Measurements from ENCODE around the gene P2RX5.

P2RX5 gene

DNA sequence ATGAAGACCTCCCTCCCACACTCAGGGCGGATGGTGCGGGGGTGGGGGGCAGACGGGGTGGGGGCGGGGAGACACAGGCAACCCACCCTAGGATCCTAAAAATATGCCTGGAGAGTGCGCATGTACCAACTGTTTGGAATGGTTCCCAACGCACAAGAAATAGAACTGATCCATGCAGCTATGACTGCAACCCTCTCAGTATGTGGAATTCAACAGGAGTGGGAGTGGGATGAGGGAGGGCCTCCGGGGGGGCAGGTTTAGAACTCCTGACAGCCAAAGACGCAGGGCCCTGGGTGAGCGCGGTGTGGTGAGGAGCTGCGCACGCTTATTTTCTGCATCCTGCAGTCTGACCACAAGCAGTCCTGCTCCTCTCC lies 1.1 kb upstream of the P2RX5 start:
- no peak overlapping the region for H3K4me3 ChIP-seq (ENCODE audit: low read depth, low read length)
- no peak for DNase-seq (ENCODE audit: low read depth)
- TF ChIP-seq, protein P1, sequence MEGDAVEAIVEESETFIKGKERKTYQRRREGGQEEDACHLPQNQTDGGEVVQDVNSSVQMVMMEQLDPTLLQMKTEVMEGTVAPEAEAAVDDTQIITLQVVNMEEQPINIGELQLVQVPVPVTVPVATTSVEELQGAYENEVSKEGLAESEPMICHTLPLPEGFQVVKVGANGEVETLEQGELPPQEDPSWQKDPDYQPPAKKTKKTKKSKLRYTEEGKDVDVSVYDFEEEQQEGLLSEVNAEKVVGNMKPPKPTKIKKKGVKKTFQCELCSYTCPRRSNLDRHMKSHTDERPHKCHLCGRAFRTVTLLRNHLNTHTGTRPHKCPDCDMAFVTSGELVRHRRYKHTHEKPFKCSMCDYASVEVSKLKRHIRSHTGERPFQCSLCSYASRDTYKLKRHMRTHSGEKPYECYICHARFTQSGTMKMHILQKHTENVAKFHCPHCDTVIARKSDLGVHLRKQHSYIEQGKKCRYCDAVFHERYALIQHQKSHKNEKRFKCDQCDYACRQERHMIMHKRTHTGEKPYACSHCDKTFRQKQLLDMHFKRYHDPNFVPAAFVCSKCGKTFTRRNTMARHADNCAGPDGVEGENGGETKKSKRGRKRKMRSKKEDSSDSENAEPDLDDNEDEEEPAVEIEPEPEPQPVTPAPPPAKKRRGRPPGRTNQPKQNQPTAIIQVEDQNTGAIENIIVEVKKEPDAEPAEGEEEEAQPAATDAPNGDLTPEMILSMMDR (IDR thresholded peaks at IDR 0.05; ENCODE audit: control insufficient read depth, extremely low read depth, insufficient read depth) = no peak

DNA sequence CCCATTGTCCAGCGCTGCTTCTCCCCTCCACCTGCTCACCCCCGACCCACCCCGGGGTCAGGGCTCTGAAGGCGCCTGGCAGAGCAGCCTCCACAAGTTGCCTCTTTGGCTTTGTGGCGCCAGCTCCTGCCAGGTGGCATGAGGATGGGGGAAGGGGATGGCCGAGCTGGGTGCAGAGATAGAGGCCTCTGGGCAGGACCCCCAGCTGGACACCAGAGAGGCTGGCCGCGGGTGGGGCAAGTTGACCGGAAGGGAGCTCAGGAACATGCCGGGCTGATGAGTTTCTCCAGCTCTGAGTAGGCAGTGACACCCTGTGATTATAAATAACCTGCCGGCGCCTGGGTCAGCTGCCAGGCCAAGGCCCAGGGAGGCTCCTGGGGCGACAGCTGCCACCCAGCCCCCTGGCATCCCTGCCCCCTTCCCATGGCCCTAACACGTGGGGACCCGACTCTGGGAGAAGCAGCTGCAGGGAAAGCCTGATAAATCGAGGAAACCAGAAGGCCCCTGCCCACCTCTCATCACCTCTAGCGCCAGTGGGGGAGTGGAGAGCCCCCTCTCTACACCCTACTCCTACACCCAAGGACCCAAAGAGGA lies 729 bp downstream of the P2RX5 start:
- H3K4me3 ChIP-seq (ENCODE audit: low read depth, low read length) = peak overlapping the region; percentile 50
- TF ChIP-seq, protein P1 (IDR thresholded peaks at IDR 0.05; ENCODE audit: control insufficient read depth, extremely low read depth, insufficient read depth) = no peak
- no peak for DNase-seq (ENCODE audit: low read depth)

DNA sequence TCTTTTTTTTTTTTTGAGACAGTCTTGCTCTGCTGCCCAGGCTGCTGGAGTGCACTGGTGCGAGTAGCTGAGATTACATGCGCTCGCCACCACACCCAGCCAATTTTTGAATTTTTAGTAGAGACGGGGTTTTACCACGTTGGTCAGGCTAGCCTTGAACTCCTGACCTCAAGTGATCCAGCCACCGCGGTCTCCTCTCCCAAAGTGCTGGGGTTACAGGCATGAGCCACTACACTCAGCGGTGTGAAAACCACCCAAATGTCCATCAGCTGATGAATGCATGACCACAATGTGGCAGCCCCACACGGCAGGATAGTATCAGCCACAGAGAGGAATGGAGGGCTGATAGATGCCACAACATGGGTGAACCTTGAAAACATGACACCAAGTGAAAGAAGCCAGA lies 2.1 kb downstream of the P2RX5 start:
- TF ChIP-seq, protein P1 (IDR thresholded peaks at IDR 0.05; ENCODE audit: control insufficient read depth, extremely low read depth, insufficient read depth) = no peak
- no peak for DNase-seq (ENCODE audit: low read depth)
- H3K4me3 ChIP-seq (ENCODE audit: low read depth, low read length) = no peak overlapping the region

DNA sequence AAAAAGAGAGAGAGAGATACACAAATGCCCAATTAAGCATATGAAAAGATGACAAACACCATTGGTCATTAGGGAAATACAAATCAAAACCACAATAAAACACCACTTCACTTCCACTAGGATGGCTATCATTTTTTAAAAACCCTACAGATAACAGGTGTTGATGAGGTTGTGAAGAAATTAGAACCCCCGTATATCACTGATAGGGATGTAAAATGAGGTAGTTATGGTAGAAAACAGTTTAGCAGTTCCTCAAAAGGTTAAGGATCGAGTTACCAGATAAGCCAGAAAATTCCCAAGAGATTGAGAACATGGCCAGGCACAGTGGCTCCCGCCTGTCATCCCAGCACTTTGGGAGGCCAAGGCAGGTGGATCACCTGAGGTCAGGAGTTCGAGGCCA lies 2.8 kb downstream of the P2RX5 start:
- H3K4me3 ChIP-seq (ENCODE audit: low read depth, low read length) = no peak overlapping the region
- no peak for DNase-seq (ENCODE audit: low read depth)
- TF ChIP-seq, protein P1 (IDR thresholded peaks at IDR 0.05; ENCODE audit: control insufficient read depth, extremely low read depth, insufficient read depth) = no peak

DNA sequence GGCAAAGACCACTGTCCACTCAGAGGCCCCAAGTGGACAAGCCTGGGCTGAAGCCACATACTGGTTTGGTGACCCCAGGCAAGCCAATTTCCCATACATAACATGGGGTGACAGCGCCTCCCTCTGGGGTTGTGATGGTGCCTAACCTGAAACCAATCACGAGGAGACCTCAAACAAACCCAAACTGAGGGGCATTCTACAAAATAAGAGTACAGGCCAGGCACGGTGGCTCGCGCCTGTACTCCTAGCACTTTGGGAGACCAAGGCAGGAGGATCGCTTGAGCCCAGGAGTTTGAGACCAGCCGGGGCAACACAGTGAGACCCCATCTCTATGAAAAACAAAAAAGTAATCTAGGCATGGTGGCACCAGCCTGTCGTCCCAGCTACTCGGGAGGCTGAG lies 3.6 kb downstream of the P2RX5 start:
- H3K4me3 ChIP-seq (ENCODE audit: low read depth, low read length) = no peak overlapping the region
- no peak for DNase-seq (ENCODE audit: low read depth)
- TF ChIP-seq, protein P1 (IDR thresholded peaks at IDR 0.05; ENCODE audit: control insufficient read depth, extremely low read depth, insufficient read depth) = no peak

DNA sequence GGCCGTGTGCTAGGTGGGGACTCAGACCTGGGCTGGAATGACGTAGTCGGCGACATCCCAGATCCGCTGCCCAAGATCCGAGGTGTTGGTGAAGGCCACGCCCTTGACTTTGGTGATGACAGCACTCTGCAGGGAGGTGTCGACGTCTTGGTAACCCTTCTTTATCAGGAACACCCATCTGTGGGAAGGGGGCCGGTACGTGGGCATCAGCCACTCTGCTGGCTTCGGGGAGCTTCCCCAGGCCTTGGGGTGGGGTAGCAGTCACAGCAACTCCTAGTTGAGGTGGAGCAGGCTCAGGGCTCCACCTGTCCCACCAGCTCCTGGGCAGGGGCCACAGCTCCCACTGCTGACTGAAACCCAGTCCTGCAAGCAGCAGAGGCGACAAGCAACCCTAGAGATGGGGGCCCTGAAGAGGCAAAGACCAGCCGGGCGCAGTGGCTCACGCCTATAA lies 4.3 kb downstream of the P2RX5 start:
- no peak overlapping the region for H3K4me3 ChIP-seq (ENCODE audit: low read depth, low read length)
- DNase-seq (ENCODE audit: low read depth) = no peak
- TF ChIP-seq, protein P1 (IDR thresholded peaks at IDR 0.05; ENCODE audit: control insufficient read depth, extremely low read depth, insufficient read depth) = no peak

DNA sequence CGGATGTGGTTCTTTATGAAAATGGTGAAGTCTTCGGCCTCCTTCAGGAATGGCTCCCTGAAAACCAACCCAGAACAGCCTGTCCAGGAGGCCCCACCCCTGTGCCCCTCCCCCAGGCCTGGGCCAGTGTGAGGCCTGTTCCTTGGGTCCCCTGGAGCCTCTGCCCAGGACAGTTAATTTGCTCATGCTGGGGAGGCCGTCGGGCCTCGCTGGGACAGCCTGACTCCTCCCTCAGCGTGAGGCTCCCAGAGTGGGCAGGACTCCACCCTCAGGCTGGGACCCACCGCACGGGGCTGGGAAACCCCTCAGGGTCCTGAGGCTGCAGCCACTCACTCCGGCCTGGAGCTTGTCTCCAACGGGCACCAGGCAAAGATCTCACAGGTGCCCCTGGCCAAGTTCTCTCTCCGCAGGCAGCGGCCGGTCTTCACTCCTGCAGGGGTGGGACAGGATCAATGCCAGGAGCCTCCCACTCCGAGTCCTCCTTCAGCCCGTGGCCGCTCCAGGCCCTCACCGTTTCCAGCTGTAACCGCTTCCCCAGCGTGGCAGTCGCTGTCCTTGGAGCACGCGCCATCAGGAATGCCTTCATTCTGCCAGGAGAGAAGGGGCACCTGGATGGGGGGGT lies 5.8 kb downstream of the P2RX5 start:
- no peak overlapping the region for H3K4me3 ChIP-seq (ENCODE audit: low read depth, low read length)
- TF ChIP-seq, protein P1 (IDR thresholded peaks at IDR 0.05; ENCODE audit: control insufficient read depth, extremely low read depth, insufficient read depth) = no peak
- no peak for DNase-seq (ENCODE audit: low read depth)

Measured in LNCaP clone FGC (cell line).